Measurements from ENCODE around the gene RAD17.
A peak's percentile ranks its signal among the peaks of the same experiment; 100 is the strongest.
"Not testable (repeated sequence)": the region's sequence is repeated elsewhere in the genome, so short reads cannot be mapped to it uniquely, and the experiment has no call there.

Gene RAD17, protein sequence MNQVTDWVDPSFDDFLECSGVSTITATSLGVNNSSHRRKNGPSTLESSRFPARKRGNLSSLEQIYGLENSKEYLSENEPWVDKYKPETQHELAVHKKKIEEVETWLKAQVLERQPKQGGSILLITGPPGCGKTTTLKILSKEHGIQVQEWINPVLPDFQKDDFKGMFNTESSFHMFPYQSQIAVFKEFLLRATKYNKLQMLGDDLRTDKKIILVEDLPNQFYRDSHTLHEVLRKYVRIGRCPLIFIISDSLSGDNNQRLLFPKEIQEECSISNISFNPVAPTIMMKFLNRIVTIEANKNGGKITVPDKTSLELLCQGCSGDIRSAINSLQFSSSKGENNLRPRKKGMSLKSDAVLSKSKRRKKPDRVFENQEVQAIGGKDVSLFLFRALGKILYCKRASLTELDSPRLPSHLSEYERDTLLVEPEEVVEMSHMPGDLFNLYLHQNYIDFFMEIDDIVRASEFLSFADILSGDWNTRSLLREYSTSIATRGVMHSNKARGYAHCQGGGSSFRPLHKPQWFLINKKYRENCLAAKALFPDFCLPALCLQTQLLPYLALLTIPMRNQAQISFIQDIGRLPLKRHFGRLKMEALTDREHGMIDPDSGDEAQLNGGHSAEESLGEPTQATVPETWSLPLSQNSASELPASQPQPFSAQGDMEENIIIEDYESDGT

GRCh38 chr5:69369340-69370121 lies at the start of gene RAD17, which contains the start of the genes AK6 and TAF9:
RAD17 (plus strand) TSS chr5:69369818; CDS start chr5:69372209, 2,391 bp downstream.
AK6 (minus strand) TSS chr5:69369520; CDS start chr5:69369490, 30 bp downstream.
TAF9 (minus strand) TSS chr5:69369520; CDS start chr5:69365737, 3,783 bp downstream.
- H3K4me3 ChIP-seq (ENCODE audit: low read depth, low read length), result peak within 1 kb of the TSS; percentile 84
- TF ChIP-seq, protein P1, sequence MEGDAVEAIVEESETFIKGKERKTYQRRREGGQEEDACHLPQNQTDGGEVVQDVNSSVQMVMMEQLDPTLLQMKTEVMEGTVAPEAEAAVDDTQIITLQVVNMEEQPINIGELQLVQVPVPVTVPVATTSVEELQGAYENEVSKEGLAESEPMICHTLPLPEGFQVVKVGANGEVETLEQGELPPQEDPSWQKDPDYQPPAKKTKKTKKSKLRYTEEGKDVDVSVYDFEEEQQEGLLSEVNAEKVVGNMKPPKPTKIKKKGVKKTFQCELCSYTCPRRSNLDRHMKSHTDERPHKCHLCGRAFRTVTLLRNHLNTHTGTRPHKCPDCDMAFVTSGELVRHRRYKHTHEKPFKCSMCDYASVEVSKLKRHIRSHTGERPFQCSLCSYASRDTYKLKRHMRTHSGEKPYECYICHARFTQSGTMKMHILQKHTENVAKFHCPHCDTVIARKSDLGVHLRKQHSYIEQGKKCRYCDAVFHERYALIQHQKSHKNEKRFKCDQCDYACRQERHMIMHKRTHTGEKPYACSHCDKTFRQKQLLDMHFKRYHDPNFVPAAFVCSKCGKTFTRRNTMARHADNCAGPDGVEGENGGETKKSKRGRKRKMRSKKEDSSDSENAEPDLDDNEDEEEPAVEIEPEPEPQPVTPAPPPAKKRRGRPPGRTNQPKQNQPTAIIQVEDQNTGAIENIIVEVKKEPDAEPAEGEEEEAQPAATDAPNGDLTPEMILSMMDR (IDR thresholded peaks at IDR 0.05; ENCODE audit: low read depth, low read length, missing control alignments), result no peak
- DNase-seq (ENCODE audit: low read depth), result peak; percentile 83

DNA sequence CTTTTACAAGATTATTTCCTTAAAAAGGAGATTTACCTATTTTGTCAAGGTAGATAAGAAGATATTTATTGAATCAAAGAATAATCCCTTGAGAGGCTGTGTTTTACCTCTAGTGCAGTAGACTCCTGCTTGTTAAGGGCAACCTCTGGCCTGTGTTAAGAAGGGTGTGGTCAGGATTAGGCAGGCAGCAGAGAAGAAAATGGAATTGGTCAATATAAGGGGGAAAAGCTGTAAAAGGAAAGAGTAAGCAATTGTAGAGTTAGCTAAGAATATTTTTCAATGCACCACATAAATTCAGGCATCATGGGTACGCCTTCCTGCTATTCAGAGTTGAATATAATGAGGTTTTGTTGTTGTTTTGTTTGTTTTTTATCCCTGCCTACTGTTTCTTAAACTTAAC lies 43.3 kb upstream of the RAD17 start:
- TF ChIP-seq, protein P1 (IDR thresholded peaks at IDR 0.05; ENCODE audit: low read depth, low read length, missing control alignments), result no peak
- no peak for DNase-seq (ENCODE audit: low read depth)
- no peak overlapping the region for H3K4me3 ChIP-seq (ENCODE audit: low read depth, low read length)

DNA sequence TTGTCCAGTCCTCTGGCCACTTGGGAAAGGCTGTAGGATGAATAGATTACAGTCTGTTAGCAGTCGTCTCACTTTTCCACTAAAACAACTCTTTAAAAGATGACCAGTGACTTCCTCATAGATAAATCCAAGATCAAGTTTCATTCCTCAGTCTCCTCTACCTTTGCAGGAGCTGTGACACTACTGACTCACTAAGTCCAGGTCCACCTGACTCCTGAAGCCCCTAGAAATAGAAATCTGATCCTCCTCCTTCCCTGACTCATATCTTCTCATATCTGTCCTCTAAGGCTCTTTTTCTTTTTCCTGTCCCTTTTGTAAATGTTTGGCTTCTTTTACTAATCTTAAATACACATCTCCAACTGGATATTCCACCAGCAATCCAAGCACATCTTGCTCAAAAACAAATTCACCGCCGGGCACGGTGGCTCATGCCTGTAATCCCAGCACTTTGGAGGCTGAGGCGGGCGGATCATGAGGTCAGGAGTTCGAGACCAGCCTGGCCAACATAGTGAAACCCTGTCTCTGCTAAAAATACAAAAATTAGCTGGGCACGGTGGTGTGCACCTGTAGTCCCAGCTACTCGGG lies 39.6 kb upstream of the RAD17 start:
- no peak overlapping the region for H3K4me3 ChIP-seq (ENCODE audit: low read depth, low read length)
- TF ChIP-seq, protein P1 (IDR thresholded peaks at IDR 0.05; ENCODE audit: low read depth, low read length, missing control alignments), result no peak
- DNase-seq (ENCODE audit: low read depth), result no peak

DNA sequence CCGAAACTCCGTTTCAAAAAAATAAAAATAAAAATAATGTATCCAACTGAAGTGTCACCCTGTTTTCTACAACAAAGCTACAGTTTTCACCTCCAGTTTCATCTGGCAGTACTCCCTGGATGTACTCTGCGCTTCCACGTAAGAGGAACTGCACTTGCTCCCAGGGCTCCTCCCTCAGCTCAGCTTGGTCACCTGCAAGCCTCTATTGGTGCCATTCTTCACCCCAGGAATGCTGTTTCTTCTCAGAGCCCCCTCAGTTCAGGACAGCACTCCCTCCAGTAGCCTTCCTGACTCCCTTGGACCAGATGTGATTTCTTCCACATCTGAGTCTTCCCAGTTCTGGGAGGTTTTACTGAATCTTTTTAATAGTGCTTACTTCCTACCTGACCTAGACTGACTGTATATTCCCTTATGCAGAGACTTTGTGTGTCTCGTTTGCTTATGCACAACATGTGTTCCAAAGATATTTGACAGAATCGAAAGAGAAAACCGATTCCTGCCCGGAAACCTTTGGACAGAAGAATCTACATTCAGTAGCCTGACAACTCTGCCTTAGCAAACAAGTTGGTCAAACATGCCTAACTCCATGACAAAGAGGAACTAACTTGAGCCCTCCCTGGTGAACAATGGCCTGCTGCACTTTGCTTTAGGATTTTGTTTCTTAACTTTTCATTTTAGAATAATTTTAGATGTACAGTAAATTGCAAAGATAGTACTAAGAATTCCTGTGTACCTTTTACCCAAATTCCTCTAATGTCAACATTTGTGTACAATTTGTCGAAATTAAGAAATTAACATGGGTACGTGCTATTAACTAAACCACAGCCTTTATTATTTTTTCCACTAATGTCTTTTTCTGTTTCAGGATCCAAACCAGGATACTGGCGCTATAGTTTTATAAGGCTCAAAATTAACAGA lies 37.8 kb upstream of the RAD17 start:
- no peak for DNase-seq (ENCODE audit: low read depth)
- peak overlapping the region; percentile 61 for H3K4me3 ChIP-seq (ENCODE audit: low read depth, low read length)

DNA sequence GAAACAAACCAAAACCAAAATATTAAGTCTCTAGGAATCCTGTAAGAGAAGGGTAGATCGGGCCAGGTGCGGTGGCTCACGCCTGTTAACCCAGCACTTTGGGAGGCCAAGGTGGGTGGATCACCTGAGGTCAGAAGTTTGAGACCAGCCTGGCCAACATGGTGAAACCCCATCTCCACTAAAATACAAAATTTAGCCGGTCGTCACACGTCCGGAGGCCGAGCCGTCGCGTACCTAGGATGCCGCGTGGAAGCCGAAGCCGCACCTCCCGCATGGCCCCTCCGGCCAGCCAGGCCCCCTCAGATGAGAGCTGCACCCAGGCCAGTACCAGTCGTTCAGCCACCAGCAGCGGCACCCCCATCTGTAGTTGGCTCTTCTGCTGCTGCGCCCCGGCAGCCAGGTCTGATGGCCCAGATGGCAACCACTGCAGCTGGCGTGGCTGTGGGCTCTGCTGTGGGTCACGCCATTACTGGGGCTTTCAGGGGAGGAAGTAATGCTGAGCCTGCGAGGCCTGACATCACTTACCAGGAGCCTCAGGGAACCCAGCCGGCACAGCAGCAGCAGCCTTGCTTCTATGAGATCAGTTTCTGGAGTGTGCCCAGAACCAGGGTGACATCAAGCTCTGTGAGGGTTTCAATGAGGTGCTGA lies 35.8 kb upstream of the RAD17 start:
- not testable (repeated sequence) for H3K4me3 ChIP-seq (ENCODE audit: low read depth, low read length); DNase-seq (ENCODE audit: low read depth)

More for the DNA sequence above, 37.8 kb upstream of the RAD17 start:
- TF ChIP-seq, protein P1 (IDR thresholded peaks at IDR 0.05; ENCODE audit: low read depth, low read length, missing control alignments), result no peak

GRCh38 chr5:69334793-69335268 lies 34.8 kb upstream of the RAD17 start:
- H3K4me3 ChIP-seq (ENCODE audit: low read depth, low read length), result no peak overlapping the region
- DNase-seq (ENCODE audit: low read depth), result peak; percentile 33
- TF ChIP-seq, protein P1 (IDR thresholded peaks at IDR 0.05; ENCODE audit: low read depth, low read length, missing control alignments), result peak; percentile 74
